ENCODE data around the gene GTF2B. TPM values are rescaled to one million over a fixed set of nuclear protein-coding genes. Genes with fewer than 3 reads are reported as not detected.

Gene GTF2B
- total RNA-seq, 1 donor from 2014 or later = 13.7 TPM

DNA sequence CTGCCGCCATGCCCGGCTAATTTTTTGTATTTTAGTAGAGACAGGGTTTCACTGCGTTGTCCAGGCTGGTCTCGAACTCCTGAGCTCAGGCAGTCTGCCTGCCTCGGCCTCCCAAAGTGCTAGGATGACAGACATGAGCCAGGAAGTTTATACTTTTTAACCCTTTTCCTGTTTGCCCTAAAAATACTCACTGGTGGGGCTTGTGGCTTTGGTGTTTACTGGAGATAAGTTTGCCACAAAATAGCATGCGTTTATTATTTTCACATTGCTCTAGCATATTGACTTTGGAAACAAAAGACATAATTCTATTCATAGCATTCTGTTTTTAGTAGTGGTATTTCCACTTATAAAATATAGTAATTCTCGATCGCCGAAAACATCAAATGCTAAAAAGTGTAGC, 19.8 kb upstream of the GTF2B start:
- H3K4me1 ChIP-seq = no peaks in the 10 kb centered on the region
- no peaks in the 10 kb centered on the region for H3K36me3 ChIP-seq
- intact Hi-C loops (cut with DNase I) = no loop called here
- peak overlapping the region in 1 of 2 donors; percentile 42 for H3K27ac ChIP-seq
- TF ChIP-seq, protein P1, sequence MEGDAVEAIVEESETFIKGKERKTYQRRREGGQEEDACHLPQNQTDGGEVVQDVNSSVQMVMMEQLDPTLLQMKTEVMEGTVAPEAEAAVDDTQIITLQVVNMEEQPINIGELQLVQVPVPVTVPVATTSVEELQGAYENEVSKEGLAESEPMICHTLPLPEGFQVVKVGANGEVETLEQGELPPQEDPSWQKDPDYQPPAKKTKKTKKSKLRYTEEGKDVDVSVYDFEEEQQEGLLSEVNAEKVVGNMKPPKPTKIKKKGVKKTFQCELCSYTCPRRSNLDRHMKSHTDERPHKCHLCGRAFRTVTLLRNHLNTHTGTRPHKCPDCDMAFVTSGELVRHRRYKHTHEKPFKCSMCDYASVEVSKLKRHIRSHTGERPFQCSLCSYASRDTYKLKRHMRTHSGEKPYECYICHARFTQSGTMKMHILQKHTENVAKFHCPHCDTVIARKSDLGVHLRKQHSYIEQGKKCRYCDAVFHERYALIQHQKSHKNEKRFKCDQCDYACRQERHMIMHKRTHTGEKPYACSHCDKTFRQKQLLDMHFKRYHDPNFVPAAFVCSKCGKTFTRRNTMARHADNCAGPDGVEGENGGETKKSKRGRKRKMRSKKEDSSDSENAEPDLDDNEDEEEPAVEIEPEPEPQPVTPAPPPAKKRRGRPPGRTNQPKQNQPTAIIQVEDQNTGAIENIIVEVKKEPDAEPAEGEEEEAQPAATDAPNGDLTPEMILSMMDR (IDR thresholded peaks at IDR 0.05) = no peak
- H3K4me3 ChIP-seq = peak overlapping the region in 1 of 2 donors; percentile 27
- no peak for DNase-seq (ENCODE audit: low spot score in 2 of 2)
- H3K9me3 ChIP-seq = peaks cover 0 to 5% of the 10 kb centered on the region in 2 donors
- H3K27me3 ChIP-seq = no peaks in the 10 kb centered on the region

DNA sequence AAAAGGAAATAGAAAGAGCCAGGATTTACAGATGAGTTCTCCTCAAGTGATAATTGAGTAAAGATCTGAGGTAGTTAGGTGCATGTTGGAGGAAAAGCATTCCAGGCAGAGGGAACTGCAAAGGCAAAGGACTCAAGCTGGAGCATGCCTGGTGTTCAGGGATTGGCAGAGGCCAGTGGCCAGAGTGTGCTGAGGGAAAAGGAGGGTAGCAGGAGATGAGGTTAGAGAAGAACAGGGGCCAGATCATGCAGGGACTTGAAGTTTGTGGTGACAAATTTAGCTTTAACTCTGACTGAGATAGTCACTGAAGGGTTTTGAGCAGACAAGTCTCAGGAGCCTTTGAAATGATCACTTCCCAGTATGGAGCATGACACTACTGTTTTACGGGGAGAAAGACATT, 19.0 kb upstream of the GTF2B start:
- Histone ChIP-seq H3K27ac (no peak overlapping the region), H3K27me3 (no peaks in the 10 kb centered on the region), H3K4me1 (no peaks in the 10 kb centered on the region), H3K4me3 (no peak overlapping the region), H3K9me3 (no peaks in the 10 kb centered on the region), H3K36me3 (no peaks in the 10 kb centered on the region)
- intact Hi-C loops (cut with DNase I) = no loop called here
- DNase-seq (ENCODE audit: low spot score in 2 of 2) = no peak
- TF ChIP-seq, protein P1 (IDR thresholded peaks at IDR 0.05) = no peak

DNA sequence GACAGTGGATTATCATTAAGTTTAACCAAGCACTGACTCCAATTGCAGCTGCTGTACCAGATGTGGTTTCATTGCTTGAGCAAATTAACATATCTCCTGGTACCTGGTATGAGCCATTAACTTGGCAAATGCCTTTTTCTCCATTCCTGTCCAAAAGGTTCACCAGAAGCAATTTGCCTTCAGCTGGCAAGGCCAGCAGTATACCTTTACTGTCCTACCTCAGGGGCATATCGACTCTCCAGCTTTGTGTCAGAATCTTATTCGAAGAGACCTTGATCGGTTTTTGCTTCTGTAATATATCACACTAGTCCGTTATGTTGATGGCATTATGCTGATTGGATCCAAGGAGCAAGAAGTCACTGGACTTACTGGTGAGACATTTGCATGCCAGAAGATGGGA, 9.5 kb upstream of the GTF2B start:
- no peaks in the 10 kb centered on the region for H3K9me3 ChIP-seq
- H3K4me3 ChIP-seq = no peak overlapping the region
- no peaks in the 10 kb centered on the region for H3K4me1 ChIP-seq
- intact Hi-C loops (cut with DNase I) = no loop called here
- no peaks in the 10 kb centered on the region for H3K36me3 ChIP-seq
- H3K27me3 ChIP-seq = no peaks in the 10 kb centered on the region
- TF ChIP-seq, protein P1 (IDR thresholded peaks at IDR 0.05) = no peak
- DNase-seq (ENCODE audit: low spot score in 2 of 2) = no peak
- H3K27ac ChIP-seq = no peak overlapping the region

DNA sequence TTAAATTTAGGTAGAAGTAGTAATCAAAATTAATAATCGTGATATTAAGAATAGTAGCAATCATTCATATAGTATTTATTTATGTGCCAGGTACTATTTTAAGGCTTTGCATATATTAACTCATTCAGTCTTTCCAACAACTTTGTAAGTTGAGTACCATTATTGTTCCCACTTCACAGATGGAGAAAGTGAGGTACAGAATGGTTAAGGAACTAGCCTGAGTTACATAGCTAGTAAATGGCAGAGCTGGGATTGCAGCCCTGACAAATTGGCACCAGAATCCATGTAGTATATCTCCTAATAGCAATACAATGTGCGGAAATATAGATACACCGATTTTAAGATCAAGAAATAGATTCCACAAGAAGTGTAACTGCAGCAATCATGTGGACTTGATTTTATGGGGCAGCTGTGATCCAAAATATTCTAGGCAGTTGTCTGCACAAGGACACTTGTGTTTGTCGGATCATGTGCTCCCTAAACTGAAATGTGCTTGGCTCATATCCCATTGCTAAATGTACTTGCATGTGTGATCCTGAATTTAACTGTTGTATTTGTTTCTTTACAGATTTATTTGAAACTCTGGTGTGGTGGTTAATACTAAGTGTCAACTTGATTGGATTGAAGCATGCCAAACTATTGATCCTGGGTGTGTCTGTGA, 5.8 kb upstream of the GTF2B start:
- no peak overlapping the region for H3K4me3 ChIP-seq
- intact Hi-C loops (cut with DNase I) = loop anchor here (10.0 kb wide), 1 partner anchor 1982 kb away; the partner anchor contains the start of genes HS2ST1 and SELENOF
- H3K4me1 ChIP-seq = no peaks in the 10 kb centered on the region
- H3K9me3 ChIP-seq = no peaks in the 10 kb centered on the region
- no peaks in the 10 kb centered on the region for H3K36me3 ChIP-seq
- no peak for DNase-seq (ENCODE audit: low spot score in 2 of 2)
- H3K27me3 ChIP-seq = no peaks in the 10 kb centered on the region
- no peak overlapping the region for H3K27ac ChIP-seq
- TF ChIP-seq, protein P1 (IDR thresholded peaks at IDR 0.05) = no peak

DNA sequence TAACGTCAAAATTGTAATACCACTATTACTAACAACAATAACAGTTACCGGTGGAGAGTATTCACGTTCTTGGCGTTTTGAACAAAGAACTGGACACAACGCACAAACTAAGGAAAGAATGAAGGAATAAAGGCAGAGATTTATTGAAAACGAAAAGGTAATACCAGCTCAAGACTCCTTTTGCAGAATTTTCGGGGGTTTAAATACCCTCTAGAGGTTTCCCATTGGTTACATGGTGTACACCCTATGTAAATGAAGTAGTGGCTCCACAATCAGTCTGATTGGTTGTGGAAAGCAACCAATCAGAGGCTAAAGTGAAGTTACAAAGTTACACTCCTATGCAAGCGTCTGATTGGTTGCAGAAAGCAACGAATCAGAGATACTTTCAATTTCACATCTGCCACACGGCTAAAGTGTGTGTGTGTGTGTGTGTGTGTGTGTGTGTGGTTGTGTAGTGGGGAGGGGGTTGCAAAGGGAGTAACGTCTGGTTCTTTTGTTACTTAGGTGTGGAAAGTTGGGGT, 1.1 kb upstream of the GTF2B start:
- Histone ChIP-seq H3K36me3 (peaks cover 0 to under 1% of the 10 kb centered on the region in 2 donors), H3K27ac (no peak overlapping the region)

More for the DNA sequence above, 1.1 kb upstream of the GTF2B start:
- no peak for DNase-seq (ENCODE audit: low spot score in 2 of 2)
- TF ChIP-seq, protein P1 (IDR thresholded peaks at IDR 0.05) = no peak
- H3K27me3 ChIP-seq = no peaks in the 10 kb centered on the region
- peaks cover 2 to 11% of the 10 kb centered on the region in 2 donors for H3K4me1 ChIP-seq
- intact Hi-C loops (cut with DNase I) = loop anchor here (5.0 to 10.0 kb wide), 3 partner anchors 130 to 1978 kb away; partner anchors contain the start of genes GBP3, HS2ST1 and SELENOF
- no peaks in the 10 kb centered on the region for H3K9me3 ChIP-seq
- H3K4me3 ChIP-seq = peak overlapping the region; percentile 62 to 95

All from ascending aorta (tissue), 2 donors.